ENCODE measurements around the gene RAB4A. TPM values are rescaled to one million over a fixed set of nuclear protein-coding genes. Genes with fewer than 3 reads are reported as not detected.

The RAB4A gene
- polyA plus RNA-seq, 2 of the 4 experiments (the other 2 are of a cell fraction), result 31.5 to 38.4 TPM

GRCh38 chr1:229305392-229305791, 34.5 kb downstream of the RAB4A start:
- FAIRE-seq, result no peak
- no peak for ATAC-seq
- no peak for DNase-seq (ENCODE audit: low read depth in 1 of 2, low spot score in 1 of 2)
- TF ChIP-seq CBX2 (IDR thresholded peaks at IDR 0.05; ENCODE audit: borderline replicate concordance, low read depth) (no peak), REST (IDR thresholded peaks at IDR 0.05) (no peak), ELK1 (IDR thresholded peaks at IDR 0.05; ENCODE audit: low read depth, low read length) (no peak), HOXA7 (CRISPR knock-in tag; IDR thresholded peaks at IDR 0.05) (no peak), FOSL2 (IDR thresholded peaks at IDR 0.05) (no peak), FOSL2 (CRISPR knock-in tag; IDR thresholded peaks at IDR 0.05) (no peak), RAD21 (conservative IDR thresholded peaks at IDR 0.05 in 1 of 2, IDR thresholded peaks at IDR 0.05 in 1 of 2) (no peak), RFX5 (IDR thresholded peaks at IDR 0.05) (no peak), ZC3H11A (IDR thresholded peaks at IDR 0.05) (no peak), FOXS1 (CRISPR knock-in tag; IDR thresholded peaks at IDR 0.05) (no peak), USF2 (IDR thresholded peaks at IDR 0.05) (no peak), BCL3 (IDR thresholded peaks at IDR 0.05) (no peak), EP300 (IDR thresholded peaks at IDR 0.05) (no peak), CEBPB (IDR thresholded peaks at IDR 0.05) (no peak), MAZ (IDR thresholded peaks at IDR 0.05; ENCODE audit: borderline replicate concordance, low read depth, low read length) (no peak), EHF (CRISPR knock-in tag; IDR thresholded peaks at IDR 0.05) (no peak), TP53 (CRISPR knock-in tag; IDR thresholded peaks at IDR 0.05) (no peak), HDAC2 (IDR thresholded peaks at IDR 0.05) (no peak), GATA3 (IDR thresholded peaks at IDR 0.05; ENCODE audit: borderline replicate concordance) (no peak), MYC (IDR thresholded peaks at IDR 0.05; ENCODE audit: borderline replicate concordance, low read length) (no peak), KDM5A (IDR thresholded peaks at IDR 0.05) (no peak)
- WGBS (ENCODE audit: missing lambda C conversion rate), result 88% methylated on average over 2 of the region's 2 CpGs
- Histone ChIP-seq H3K27ac (no peak overlapping the region), H3K4me2 (no peak overlapping the region), H3K4me1 (no peaks in the 10 kb centered on the region), H3K4me3 (no peak overlapping the region), H3K9me3 (no peaks in the 10 kb centered on the region)
- ChIA-PET CTCF (no interaction called here), POLR2A (no interaction called here)

- Histone ChIP-seq H3K27ac (no peak overlapping the region), H3K4me2 (no peak overlapping the region), H3K4me1 (no peaks in the 10 kb centered on the region), H3K9me3 (no peaks in the 10 kb centered on the region), H3K4me3 (no peak overlapping the region)
- WGBS (ENCODE audit: missing lambda C conversion rate), result 76% methylated on average over 1 of the region's 1 CpG
- ATAC-seq (no peak), FAIRE-seq (no peak), DNase-seq (ENCODE audit: low read depth in 1 of 2, low spot score in 1 of 2) (no peak)
- POLR2A ChIA-PET, result no interaction called here
- TF ChIP-seq TFCP2L1 (CRISPR knock-in tag; IDR thresholded peaks at IDR 0.05) (no peak), RCOR1 (IDR thresholded peaks at IDR 0.05; ENCODE audit: low read depth, low read length) (no peak), MAFK (IDR thresholded peaks at IDR 0.05; ENCODE audit: partially characterized antibody) (no peak), CHD4 (IDR thresholded peaks at IDR 0.05; ENCODE audit: borderline replicate concordance) (no peak), ZNF302 (CRISPR knock-in tag; IDR thresholded peaks at IDR 0.05) (no peak), EP300 (IDR thresholded peaks at IDR 0.05) (no peak)
- CTCF ChIA-PET, result interaction anchor here (1.0 kb wide), 1 partner anchor 31 kb away, joined by 3 read pairs; no protein-coding TSS in a partner anchor
Measured at GRCh38 chr1:229309074-229309473, 38.2 kb downstream of the RAB4A start.

Measured in A549 (cell line).